Measurements from ENCODE around the gene AGPAT1. TPM values are rescaled to one million over a fixed set of nuclear protein-coding genes. Genes with fewer than 3 reads are reported as not detected.

The AGPAT1 gene
- total RNA-seq, 1 experiment from 2014 or later = 55.6 TPM

DNA sequence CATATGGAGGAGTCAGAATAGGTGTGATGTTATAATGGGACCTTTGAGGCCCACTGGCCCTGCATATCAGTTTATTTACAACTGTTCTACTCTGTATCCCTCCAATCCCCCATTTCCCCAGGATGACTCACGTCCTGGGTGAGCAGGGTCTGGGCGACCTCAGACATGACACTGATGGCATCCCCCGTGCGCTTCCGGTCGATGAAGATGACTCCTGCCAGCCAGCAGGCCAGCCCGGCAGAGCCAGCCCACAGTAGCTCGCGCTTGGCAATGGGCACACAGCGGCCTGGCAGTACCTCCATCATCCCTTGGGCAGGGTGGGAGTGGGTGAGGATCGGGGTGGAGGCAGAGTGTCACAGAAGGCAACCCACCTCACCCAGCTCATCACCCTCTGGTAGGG, 5.6 kb downstream of the AGPAT1 start (continued):
- TF ChIP-seq SP1 (IDR thresholded peaks at IDR 0.05; ENCODE audit: low read depth) (no peak), ZBTB33 (IDR thresholded peaks at IDR 0.05; ENCODE audit: extremely low read depth, insufficient replicate concordance, low read length) (no peak), MAX (IDR thresholded peaks at IDR 0.05) (no peak)

DNA sequence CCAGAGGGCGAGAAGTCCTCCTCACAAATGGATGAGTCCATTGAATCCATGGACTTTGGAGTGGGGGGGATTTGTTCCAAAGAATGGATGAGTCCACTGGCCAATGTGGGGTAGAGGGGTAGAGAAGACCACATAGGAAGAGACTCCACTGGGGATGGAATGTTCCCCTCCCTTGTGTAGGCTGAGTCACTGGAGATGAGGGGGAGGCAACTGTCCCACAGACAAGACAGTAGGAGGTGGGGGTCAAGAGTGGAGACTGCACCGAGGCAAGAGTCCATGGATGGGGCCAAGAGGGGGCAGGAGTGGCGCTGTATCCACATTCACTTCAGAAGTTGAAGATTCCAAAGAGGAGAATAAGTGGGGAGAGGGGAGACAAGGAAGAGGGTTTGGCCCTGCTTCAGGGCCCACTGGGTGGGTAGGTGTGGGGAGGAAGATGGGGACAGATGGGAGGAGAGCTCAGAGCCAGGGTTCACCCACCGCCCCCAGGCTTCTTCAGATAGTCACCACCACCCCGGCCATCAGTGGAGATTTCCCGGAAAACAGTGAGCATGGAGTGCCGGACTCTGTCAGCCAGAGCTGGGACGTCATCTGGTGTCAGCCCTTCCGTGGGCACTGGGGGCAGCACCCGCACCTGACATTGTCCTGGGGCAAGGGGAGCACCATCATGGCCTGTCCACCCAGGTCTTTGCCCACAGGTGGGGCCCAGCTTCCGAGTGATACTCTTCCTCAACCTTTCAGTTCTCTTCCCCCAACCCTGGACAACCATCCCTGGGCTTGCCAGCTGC, 6.9 kb downstream of the AGPAT1 start:
- H3K4me1 ChIP-seq (ENCODE audit: control insufficient read depth in 1 of 2, insufficient read depth in 2 of 2, low read length in 2 of 2) = peaks cover 3 to 13% of the 10 kb centered on the region in 2 experiments; a peak in 3 of 4 replicates
- H4K20me1 ChIP-seq (ENCODE audit: insufficient read depth) = no peaks in the 10 kb centered on the region
- ChIA-PET CTCF (no interaction called here), POLR2A (no interaction called here), RAD21 (ENCODE audit: low non-redundant PET in 1 of 2, low total read pairs in 2 of 2, uncharacterized antibody in 2 of 2, unreplicated experiment in 2 of 2) (no interaction called here)
- intact Hi-C loops (cut with micrococcal nuclease) = no loop called here
- H3K4me3 ChIP-seq (replicated peaks in 1 of 2; ENCODE audit: low read depth in 1 of 2, low read length in 2 of 2) = no peak overlapping the region
- TF ChIP-seq, protein P1, sequence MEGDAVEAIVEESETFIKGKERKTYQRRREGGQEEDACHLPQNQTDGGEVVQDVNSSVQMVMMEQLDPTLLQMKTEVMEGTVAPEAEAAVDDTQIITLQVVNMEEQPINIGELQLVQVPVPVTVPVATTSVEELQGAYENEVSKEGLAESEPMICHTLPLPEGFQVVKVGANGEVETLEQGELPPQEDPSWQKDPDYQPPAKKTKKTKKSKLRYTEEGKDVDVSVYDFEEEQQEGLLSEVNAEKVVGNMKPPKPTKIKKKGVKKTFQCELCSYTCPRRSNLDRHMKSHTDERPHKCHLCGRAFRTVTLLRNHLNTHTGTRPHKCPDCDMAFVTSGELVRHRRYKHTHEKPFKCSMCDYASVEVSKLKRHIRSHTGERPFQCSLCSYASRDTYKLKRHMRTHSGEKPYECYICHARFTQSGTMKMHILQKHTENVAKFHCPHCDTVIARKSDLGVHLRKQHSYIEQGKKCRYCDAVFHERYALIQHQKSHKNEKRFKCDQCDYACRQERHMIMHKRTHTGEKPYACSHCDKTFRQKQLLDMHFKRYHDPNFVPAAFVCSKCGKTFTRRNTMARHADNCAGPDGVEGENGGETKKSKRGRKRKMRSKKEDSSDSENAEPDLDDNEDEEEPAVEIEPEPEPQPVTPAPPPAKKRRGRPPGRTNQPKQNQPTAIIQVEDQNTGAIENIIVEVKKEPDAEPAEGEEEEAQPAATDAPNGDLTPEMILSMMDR (IDR thresholded peaks at IDR 0.05 in 2 of 3, conservative IDR thresholded peaks at IDR 0.05 in 1 of 3; ENCODE audit: borderline replicate concordance in 1 of 3, insufficient read depth in 1 of 3, low read depth in 2 of 3, low read length in 2 of 3) = peak in 2 of 3 experiments; percentile 8 to 37; a peak in 2 of 6 replicates
- peak; percentile 42 for TF ChIP-seq POLR2AphosphoS5 (IDR thresholded peaks at IDR 0.05; ENCODE audit: low read depth, low read length)
- no peak for TF ChIP-seq EZH2phosphoT487 (IDR thresholded peaks at IDR 0.05; ENCODE audit: borderline replicate concordance)
- DNase-seq (ENCODE audit: low read depth, low spot score) (no peak), ATAC-seq (peak; percentile 51)
- BruUV-seq (replicated peaks) = no TSS peak
- H3K36me3 ChIP-seq (ENCODE audit: control insufficient read depth in 1 of 2, insufficient read depth in 2 of 2, low read length in 2 of 2) = peaks cover 4 to 15% of the 10 kb centered on the region in 2 experiments; a peak in 3 of 4 replicates
- no peaks in the 10 kb centered on the region; the same call in 1 of the 2 replicates for H3K79me2 ChIP-seq (ENCODE audit: insufficient read depth, low read length)
- no peak overlapping the region for H3K9ac ChIP-seq (ENCODE audit: low read length)
- H3K27ac ChIP-seq (ENCODE audit: low read depth, low read length) = no peak overlapping the region
- H2AFZ ChIP-seq (ENCODE audit: low read depth, low read length, poor library complexity, severe bottlenecking) = no peak overlapping the region
- no peaks in the 10 kb centered on the region for H3K9me3 ChIP-seq (ENCODE audit: control insufficient read depth in 1 of 2, insufficient read depth in 1 of 2, low read depth in 1 of 2, low read length in 2 of 2)
- no peaks in the 10 kb centered on the region for H3K27me3 ChIP-seq (ENCODE audit: insufficient read depth, low read length)
- H3K4me2 ChIP-seq (ENCODE audit: low read length) = no peak overlapping the region
- H3K9me2 ChIP-seq (ENCODE audit: insufficient read depth) = no peaks in the 10 kb centered on the region

Measured in HCT116 (cell line).